ENCODE results near the gene CDH13.

CDH13 gene

DNA sequence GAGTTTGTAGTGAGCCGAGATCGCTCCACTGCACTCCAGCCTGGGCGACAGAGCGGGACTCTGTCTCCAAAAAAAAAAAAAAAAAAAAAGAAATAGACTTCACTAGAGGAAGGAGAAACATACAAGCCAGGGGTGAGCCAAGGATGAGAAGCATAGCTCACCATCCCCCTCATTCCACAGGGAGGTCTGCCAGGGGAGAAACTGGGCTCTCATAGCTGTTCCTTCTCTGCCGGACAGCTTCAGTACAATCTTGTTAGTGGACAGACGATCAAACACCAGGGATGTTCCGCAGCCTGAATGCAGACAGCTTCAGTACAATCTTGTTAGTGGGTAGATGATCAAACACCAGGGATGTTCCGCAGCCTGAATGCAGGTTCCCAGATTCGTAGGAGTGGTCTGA lies 509.6 kb downstream of the CDH13 start:
- no peak for DNase-seq

DNA sequence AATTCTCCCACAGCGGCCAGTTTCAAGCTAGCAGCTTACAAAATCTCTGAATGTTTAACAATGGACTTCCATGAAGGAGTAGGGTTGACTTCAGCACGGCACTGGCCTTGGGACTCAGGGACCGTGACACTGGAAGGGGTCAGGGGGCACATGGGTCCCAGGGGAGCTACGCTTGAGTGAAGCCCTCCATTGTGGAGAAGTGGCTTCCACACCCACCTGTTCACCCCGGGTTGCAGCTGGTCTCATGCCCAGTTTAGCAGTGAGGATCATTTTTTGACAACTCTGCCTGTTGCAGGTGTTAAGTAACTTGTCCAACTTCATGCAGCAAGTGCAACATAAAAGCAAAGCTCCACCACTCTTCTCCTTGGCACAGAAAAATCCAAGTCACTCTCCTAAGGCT lies 510.2 kb downstream of the CDH13 start:
- DNase-seq = no peak

DNA sequence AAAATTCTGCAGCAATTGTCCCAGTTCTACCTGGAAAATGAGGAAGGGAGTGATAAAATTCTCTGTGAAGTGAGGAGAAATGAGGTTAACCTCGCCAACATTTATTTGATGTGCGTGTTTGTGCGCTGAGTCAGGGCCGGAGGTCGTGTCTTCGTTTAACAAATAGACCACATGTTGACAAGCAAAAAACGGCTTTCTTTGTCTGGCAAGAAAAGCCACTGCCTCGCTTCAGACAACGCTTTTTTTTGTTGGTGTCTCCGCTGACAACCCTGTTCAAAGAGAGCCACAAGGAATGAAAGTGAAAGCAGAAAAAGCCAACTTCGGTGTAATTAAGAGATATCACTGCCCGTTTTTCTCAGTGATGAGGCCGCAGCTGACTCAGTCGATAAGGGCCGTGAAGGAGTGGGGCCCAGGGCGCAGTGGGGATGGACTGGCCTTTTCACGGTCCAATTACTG lies 510.6 kb downstream of the CDH13 start:
- no peak for DNase-seq

DNA sequence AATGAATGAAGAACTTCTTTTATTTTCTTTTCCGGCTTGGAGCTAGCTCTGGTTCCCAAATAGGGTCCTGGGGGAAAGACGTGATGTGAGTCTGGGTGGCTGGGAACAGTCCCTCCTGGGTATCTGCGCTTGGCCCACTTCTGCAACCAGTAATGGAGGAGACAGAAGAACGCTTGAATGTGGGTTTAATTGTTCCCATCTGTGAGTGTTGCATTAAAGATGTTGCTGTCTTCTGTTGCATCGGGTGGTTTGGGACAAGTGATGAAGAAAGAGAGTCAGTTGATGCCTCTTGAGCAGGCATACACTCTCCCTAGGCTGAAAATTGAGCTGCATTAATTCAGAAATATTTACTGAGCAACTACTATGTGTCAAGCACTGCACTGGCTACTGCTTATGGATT lies 511.1 kb downstream of the CDH13 start:
- DNase-seq = no peak

DNA sequence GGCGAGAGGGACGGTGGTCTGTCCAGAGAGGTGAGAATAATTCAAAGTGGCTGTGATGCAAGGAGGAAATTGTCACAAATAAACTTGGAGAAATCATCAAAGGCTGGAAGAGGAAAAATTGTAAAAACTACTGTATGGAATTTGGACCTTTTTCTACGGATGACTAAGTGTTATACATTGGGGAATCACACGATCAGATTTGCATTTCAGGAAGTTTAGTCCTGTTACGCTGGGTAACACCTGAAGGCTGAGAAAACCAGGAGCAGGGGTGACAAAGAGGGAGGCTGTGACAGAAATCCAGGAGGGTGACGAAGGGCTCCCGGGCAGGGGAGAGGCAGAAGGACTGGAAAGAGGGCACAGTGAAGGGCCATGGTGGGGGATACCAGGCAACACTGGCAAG lies 511.7 kb downstream of the CDH13 start:
- no peak for DNase-seq

DNA sequence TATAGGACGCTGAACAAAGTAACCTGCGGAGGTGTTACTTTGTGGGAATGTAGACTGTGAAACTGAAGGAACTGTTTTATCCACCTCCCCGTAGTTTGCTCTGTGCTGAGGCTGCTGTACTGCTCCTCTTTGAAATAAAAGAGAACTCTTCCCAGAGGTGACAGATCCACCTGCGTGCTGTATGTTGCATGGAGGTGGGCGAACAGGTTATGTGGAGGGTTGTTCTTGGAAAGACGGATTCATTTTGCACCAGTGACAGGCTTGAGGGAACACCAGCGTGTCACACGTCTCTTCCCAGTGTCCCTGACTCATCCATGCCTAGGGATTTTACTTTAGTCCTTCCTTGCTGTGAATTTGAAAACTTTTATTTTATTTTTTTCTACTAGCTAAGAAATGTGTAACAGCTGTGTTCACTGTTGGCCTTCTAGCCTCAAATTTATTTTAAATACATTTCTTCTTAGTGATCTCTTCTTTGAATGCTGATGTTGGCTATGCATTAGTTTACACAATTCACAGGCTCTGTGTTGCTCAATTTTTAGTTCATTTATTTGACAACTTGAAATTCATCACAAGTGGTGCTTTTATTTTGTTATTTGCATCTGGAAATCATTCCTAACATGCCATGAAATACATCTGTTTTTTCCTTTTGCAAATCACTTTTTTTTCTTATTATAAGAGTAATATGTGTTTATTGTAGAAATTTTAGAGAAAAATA lies 512.4 kb downstream of the CDH13 start:
- DNase-seq = no peak

DNA sequence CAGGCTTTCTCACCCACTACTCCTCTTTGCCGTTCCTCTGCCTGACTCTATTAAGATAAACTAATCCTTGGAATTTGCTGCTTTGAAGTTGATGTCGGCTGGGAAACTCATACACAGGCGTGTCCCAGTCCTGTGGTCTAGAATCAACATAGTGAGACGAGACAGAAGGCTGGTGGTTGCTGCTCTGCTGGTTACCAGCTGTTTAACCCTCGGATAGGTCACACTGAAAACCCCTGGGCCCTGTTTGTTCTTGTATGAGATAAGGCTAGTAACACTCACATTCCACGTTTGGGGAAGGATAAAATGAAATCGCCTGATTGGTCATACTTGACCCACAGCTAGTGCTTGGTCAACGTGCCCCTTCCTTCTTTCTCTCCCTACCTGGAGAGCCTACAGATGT lies 517.0 kb downstream of the CDH13 start:
- no peak for DNase-seq

DNA sequence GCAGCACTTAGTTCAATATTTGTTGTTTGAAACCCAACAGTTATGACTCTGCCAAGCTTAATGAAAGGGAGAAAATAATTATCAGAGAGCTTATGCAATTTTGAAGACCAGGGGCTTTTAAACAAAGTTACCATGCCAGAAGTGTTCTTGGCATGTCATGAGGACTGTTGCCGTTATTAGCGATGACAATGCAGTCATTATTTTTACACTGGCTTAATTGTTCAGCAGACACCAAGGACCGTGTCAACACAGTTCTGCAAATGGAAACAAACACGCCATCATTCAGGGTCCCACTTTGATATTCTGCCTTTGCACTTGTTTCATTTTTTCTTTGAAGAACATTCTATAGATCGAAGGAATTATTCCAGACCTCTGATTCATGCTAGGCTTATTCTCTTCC lies 518.5 kb downstream of the CDH13 start:
- DNase-seq = no peak

DNA sequence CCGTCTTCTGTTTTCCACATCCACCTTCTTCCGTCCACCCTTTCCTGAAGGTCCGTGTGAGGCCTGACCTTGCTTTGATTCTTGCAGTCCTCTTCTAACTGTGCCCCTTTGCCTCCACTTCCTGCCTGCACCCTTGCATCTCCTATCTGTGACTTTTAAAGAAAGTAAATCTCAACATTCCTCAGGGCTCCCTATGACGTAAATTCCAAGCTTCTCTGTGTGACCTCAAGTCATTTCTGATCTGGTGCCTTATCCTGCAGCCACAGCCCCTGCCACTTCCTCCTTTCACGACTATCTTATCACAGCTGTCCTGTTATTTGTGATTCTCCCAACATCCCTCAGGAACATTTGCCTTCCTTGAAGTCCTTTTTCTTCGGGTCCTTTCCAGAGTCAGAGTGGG lies 520.5 kb downstream of the CDH13 start:
- DNase-seq = no peak

DNA sequence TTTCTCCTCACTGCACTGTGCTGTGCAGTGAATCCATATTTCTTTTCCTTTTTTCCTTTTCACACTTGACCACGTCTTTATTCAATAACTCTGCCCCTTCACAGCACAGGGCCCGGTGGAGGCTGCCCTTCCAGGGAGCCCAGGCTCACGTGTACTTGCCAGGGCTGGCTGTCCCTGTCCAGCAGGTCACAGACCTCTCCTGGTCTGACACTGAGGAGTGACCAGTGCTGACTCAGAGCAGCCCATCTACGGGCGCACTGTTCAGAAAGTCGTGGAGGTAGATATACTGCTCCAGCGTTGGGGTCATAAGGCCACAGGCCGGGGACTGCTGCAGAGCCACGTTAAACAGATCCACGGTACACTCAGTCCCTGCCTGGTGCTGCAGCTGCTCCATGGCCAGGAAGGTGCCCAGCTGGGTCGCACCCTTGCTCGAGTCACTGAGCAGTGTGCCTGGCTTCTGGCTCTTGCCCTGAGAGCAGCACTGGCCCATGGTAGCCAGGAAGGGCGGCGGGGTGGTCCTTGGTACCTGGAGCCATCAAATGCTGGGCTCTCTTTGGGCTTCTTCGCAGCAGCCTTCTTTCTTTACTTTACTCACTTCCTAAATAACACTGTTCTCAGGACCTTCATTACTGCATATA lies 531.7 kb downstream of the CDH13 start:
- DNase-seq = no peak

DNA sequence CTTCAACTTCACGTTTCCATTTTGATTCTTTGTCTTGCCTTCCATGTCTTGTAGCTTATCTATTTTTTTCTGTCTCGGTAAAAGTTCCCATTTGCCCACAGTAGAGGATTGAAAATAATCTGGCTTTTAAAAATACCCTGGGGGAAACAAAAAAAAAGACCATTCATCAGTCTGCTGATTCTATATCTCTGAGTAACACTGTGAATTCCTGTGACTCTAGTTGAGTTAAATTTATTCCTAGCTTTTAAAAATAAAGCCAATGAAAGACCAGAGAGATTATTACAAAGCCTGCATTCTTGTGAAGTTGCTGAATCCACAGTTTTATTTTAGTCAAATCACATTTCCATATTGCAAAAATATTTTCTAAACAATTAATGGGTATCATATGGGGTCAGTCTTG lies 532.3 kb downstream of the CDH13 start:
- no peak for DNase-seq

DNA sequence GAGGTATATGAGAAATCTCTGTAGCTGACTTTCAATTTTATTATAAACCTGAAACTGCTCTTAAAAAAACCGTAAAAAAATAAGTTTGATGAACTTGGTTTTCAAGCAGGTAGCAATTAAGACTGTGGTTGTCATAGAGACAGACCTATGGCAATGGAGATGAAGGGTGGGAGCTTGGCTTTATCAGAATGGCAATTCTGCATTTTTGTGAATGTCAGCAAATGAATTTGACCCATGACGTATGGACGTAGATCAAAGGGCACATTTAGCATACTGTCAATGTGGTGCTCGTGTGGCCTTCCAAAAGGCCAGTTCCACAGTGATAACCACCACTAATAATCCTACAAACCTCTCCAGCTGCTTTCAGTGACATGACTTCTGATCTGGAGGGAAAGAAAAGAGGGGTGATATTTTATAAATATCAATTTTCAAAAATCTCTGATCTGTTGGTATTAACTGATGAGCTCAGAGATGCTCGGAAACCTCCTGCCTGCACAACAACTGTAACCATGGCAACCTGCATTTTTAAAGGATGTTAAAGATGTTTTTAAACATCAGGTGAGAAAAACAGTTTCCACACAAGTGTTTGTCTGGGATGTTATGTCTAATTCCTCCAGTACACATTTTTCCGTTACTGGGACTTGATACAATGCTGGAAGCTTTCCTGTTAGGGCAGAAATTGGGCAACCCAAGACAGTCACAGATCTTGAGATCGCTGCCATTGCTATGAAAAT lies 533.7 kb downstream of the CDH13 start:
- DNase-seq = no peak

DNA sequence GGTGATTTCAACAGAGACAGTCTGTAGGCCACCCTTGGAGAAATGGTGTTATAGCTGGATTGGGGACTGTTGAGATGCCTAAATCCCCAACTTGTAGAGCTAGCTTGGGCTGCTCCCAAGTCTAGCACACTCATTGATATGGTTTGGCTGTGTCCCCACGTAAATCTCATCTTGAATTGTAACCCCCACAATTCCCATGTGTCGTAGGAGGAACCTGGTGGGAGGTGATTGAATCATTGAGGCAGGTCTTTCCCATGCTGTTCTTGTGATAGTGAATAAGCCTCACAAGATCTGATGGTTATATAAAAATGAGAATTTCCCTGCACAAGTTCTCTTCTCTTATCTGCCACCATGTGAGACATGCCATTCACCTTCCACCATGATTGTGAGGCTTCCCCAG lies 536.0 kb downstream of the CDH13 start:
- DNase-seq = no peak

DNA sequence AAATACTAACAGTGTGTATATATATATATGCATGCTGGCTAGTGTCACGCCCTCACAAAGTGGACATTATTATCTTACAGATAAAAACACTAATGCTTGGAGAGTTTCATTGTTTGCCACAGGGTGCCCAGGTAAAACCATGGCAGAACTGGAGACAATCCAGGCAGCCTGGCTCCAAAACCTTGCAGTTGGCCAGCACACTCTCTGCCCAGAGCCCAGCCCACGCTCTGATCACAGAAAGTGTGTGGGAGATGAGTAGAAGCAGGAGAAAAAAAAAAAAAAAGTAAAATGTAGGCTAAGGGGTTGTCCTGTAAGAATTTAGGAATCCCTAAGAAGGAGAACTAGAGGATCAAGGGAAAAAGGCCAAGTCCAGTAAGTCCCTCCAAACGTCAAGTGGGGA lies 538.0 kb downstream of the CDH13 start:
- no peak for DNase-seq

DNA sequence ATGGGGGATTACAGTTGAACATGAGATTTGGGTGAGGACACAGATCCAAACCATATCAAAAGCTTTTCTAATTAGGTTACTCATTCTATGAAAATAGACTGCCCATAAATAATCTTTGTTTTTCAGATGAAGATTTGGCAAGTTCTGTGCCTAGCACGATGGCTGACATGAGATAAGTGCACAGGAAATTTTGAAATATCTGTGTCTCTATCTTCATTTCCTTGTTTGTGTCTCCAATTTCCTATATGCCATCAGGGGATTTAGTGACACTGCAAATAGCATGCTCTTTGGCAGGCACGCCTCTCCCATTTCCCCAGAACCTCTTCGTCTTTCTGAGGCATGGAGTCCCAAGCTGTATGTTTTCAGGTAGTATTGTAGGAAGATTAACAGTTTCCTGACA lies 544.6 kb downstream of the CDH13 start:
- DNase-seq = no peak

DNA sequence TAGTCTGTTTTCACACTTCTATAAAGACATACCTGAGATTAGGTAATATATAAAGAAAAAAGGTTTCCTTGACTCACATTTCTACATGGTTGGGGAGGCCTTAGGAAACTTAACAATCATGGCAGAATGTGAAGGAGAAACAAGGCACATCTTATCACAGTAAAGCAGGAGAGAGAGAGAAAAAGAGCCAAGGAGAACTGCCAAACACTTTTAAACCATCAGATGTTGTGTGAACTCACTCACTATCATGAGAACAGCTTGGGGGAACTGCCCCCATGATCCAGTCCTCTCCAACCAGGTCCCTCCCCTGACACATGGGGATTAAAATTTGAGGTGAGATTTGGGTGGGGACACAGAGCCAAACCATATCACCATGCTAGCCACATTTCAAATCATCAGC lies 547.9 kb downstream of the CDH13 start:
- DNase-seq = no peak

DNA sequence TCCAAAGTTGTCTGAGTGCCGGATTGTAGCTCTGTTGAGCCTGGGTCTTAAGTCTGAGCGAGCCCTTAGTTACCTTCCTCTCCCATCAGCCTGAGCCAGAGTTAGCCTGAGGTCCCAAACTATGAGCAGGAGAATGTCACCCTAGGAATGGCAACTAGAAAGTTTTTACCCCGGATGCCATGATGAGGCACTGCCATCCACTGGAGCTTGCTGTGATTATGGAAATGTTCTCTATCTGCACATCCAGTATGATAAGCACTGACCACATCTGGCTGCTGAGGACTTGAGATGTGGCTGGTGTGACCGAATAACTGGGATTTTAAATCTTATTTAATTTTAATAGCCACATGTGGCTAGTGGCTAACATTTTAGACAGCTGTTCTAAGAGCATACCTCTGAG lies 550.0 kb downstream of the CDH13 start:
- DNase-seq = no peak

DNA sequence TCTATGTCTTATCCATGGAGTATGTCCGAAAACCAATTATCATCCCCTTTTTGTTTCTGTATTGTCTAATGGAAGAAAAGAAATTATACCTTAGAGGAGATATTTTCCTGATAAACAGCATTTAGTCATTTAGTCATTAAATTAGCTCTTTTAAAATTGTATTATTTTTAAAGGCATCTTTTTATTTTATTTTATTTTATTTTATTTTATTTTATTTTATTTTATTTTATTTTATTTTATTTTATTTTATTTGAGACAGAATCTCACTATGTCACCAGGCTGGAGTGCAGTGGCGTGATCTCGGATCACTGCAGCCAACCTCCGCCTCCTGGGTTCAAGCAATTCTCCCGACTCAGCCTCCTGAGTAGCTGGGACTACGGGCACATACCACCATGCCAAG lies 559.1 kb downstream of the CDH13 start:
- no peak for DNase-seq

DNA sequence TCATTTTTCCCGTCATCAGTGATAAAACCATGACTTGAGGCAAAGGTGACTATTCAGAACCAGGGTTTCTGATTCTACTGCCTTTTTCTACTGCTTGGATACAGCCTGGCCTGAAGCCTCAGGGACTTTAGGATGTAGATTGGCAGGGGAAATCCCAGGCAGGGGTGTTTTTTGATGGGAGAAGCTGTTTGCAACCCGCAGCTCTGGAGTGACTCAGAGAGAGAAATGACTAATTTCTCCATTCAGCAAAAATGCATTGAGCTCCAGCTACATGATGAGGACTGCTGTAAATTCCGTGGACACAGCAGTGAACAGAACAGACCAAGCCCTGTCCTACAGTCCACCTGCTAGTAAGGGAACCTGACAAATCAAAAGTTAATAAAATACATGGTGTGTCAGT lies 560.6 kb downstream of the CDH13 start:
- no peak for DNase-seq

DNA sequence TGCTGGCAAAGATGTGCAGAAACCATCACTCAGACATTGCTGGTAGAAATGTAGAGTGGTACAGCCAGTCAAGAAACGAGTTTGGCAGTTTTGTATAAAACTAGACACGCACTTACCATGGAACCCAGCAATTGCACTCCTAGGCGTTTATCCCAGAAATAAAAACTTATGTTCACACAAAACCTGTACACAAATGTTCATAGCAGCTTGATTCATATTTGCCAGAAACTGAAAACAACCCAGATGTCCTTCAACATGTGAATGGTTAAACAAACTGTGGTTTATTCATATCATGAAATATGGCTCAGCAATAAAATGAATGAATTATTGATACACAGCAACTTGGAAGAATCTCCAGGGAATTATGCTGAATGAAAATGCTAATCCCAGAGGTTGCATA lies 570.0 kb downstream of the CDH13 start:
- DNase-seq = no peak

DNA sequence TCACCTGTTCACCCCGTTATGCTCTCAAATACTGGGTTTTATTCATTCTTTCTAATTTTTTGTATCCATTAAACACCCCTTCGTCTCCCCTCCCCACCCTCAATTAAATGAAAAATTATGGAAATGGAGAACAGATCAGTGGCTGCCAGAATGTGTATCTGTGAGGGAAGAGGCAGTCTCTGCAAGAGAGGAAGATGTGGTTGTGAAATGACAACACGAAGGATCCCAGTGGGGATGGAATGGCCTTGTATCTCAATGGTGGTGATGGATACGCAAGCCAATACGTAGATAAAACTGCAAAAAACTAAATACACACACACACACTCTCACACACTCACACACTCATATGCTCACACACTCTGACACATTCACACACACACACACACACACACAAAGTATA lies 570.7 kb downstream of the CDH13 start:
- no peak for DNase-seq

DNA sequence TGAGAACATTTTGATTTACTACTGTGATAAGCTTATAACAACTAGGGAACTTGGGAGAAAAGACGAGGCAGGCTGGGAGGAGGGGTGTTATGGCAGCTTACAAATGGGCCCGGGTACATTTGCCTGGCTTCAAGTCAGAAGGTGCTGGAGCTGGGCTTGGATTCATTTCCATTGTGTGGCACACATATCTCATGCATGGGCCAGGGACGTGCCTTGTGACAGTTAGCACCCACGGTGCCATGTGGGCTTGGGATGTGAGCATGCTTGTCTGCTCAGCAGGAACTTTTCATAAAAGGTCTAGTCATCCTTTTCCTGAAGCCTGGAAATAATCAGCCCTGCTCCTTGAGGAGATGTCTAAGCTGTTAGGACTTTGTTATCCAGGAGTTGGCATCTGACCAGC lies 572.2 kb downstream of the CDH13 start:
- no peak for DNase-seq

DNA sequence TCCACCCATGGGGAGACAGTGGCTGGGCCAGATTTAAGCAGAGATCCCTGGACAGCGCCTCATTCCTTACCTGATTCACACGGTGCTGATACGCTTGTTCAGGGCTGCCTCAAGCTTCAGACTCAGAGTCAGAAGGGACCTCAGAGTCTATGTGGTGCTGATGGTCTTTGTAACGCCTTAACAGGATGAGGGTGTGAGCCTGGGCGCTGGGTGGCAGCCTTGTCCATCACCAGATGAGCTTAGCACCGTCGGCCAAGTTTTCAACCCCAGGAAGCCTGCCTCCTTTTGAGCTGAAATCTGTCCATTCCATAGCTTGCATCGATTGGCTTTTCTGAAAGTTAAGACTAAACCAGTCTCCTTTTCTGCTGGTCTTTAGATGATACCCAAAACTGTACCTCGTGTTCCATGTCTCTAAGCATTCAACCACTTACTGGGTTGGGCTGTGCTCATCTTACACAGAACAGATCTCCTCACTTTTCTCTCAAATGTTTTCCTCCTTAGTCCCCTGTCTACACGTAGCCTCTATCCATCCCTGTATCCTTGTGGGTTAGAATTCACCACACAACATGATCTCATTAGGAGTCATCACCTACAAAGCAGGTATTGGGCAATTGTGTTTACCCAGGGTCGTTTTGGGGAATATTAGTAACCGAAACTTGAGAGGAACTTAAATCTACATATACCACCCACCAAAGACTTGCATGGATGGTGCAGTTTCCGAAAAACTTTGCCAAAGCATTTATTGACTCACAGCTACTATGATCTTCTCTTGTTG lies 573.4 kb downstream of the CDH13 start:
- peak in 1 of 2 experiments; percentile 14 for DNase-seq

DNA sequence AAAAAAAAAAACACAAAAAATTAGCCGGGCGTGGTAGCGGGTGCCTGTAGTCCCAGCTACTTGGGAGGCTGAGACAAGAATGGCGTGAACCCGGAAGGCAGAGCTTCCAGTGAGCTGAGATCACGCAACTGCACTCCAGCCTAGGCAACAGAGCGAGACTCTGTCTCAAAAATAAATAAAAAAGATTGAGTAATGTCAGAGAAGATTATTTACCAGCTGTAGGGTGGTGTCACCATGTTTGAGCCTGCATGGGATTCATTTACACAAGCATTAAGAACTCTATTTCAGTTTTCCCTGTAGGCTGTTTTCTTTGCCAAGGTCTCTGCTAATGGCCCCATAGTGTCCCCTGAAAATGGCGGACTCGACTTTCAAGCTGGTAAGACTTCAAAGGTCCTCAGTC lies 575.0 kb downstream of the CDH13 start:
- no peak for DNase-seq
